GM13977 (cell line): Measurements from ENCODE around the gene RAP2B.

Source experiments
- DNase-seq: peaks from one replicate; pipeline ENCODE4 v3.0.0; 2012; ENCODE audit warnings: low spot score
- CTCF ChIP-seq: IDR thresholded peaks from 2 replicates; pipeline ENCODE4 v1.5.1; 2012; ENCODE audit warnings: mild to moderate bottlenecking, control low read depth; ENCODE audit not compliant: insufficient read depth; ENCODE audit errors: extremely low read depth, missing control alignments
- in situ Hi-C: fragments of 300-500 bp; cut with MboI; formaldehyde crosslinking; loops from one replicate; pipeline ENCODE4 v1.12.0; 2022; ENCODE audit warnings: low sequenced_read_pairs, low pct_unique_long_range_greater_than_20kb, mixed read lengths, inconsistent platforms; ENCODE audit not compliant: unreplicated experiment

Gene RAP2B

DNA sequence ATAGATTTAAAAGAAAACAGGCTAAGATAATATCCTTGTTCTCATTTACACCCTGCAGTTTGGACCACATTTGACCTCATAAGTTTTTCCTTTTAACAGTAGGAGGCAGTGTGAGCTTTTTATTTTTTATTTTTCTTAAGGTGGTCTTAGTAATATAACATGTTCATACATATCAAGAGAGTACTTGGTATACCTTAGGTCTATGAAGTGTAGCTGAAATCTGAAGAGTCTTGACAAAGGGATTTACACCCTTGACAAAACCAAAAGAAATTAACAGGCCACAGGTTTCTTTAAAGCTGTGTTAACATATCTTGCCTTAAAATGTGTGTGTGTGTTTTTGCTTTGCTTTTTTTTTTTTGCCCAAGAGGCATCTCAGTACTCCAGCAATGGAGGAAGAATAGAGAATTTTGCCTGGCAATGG lies 3.2 kb downstream of the RAP2B start:
- in situ Hi-C loops, result no loop called here
- peak; percentile 31 for TF ChIP-seq CTCF
- no peak for DNase-seq

GRCh38 chr3:153166206-153166605 lies 4.2 kb downstream of the RAP2B start:
- in situ Hi-C loops, result no loop called here
- no peak for DNase-seq
- no peak for TF ChIP-seq CTCF

- no peak for DNase-seq
- in situ Hi-C loops, result no loop called here
- no peak for TF ChIP-seq CTCF
These were observed 4.8 kb downstream of the RAP2B start for GRCh38 chr3:153166796-153167195.

DNA sequence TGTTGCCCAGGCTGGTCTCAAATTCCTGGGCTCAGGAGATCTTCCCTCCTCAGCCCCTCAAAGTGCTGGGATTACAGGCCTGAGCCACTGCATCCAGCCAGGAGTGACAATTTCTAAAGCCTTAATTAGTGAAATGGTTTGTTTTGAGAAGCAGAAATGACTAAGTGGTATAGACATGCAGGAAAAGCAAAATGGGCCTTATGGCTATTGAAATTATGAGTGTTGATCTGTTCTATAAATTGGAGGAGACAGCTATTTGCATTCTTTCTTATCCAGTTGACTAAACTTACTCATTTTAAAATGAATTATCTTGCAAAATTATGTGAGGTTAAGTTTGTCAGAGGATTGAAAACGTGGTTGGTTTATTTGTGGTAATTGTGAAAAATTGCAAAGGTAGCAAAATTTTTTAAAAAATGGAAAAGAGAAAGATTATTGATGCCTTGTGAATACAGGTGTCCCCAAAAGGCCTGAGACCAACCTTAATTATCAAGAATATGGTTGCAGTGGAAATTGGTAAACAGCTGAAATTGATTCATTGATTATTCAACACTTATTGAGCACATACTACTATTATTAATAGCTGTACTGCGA lies 7.9 kb downstream of the RAP2B start:
- no peak for TF ChIP-seq CTCF
- no peak for DNase-seq
- in situ Hi-C loops, result no loop called here

GRCh38 chr3:153171256-153171655 lies 9.2 kb downstream of the RAP2B start:
- TF ChIP-seq CTCF, result no peak
- no peak for DNase-seq
- in situ Hi-C loops, result no loop called here

- no peak for DNase-seq
- TF ChIP-seq CTCF, result no peak
- in situ Hi-C loops, result no loop called here
These were observed 9.9 kb downstream of the RAP2B start for GRCh38 chr3:153171918-153172317.
